Subcutaneous adipose tissue (tissue), 4 donors: ENCODE results near the gene CPPED1. TPM values are rescaled to one million over a fixed set of nuclear protein-coding genes. Genes with fewer than 3 reads are reported as not detected.

ENCODE experiments used
- CTCF ChIP-seq: fragments of 450-650 bp; IDR thresholded peaks from one replicate; pipeline ENCODE4 v1.5.1; 2016; ENCODE audit warnings: low read depth, mild to moderate bottlenecking, control low read depth, antibody characterized with exemption, moderate library complexity
- total RNA-seq, 4 donors: library from RNA; depleted of rRNA; stranded (reverse); fragments of >200 nt; gene quantifications; one replicate each; pipeline ENCODE4 v1.1.0, GENCODE V29; 2016

CPPED1 gene
- total RNA-seq, 4 donors from 2014 or later = 15.3 to 32.0 (median 23.3) TPM

- no peak for TF ChIP-seq CTCF
These were observed 62.6 kb downstream of the CPPED1 start for GRCh38 chr16:12740986-12741610.

- TF ChIP-seq CTCF = no peak
These were observed 63.9 kb downstream of the CPPED1 start for GRCh38 chr16:12739738-12740137.

GRCh38 chr16:12737563-12737962 lies 66.1 kb downstream of the CPPED1 start:
- no peak for TF ChIP-seq CTCF

GRCh38 chr16:12735805-12736204 lies 67.9 kb downstream of the CPPED1 start:
- no peak for TF ChIP-seq CTCF

- TF ChIP-seq CTCF = no peak
These were observed 71.1 kb downstream of the CPPED1 start for GRCh38 chr16:12732600-12732999.

GRCh38 chr16:12729448-12729847 lies 74.2 kb downstream of the CPPED1 start:
- no peak for TF ChIP-seq CTCF

GRCh38 chr16:12728469-12728868 lies 75.2 kb downstream of the CPPED1 start:
- no peak for TF ChIP-seq CTCF
